Measurements from ENCODE around the gene FAAP100.

Gene FAAP100

DNA sequence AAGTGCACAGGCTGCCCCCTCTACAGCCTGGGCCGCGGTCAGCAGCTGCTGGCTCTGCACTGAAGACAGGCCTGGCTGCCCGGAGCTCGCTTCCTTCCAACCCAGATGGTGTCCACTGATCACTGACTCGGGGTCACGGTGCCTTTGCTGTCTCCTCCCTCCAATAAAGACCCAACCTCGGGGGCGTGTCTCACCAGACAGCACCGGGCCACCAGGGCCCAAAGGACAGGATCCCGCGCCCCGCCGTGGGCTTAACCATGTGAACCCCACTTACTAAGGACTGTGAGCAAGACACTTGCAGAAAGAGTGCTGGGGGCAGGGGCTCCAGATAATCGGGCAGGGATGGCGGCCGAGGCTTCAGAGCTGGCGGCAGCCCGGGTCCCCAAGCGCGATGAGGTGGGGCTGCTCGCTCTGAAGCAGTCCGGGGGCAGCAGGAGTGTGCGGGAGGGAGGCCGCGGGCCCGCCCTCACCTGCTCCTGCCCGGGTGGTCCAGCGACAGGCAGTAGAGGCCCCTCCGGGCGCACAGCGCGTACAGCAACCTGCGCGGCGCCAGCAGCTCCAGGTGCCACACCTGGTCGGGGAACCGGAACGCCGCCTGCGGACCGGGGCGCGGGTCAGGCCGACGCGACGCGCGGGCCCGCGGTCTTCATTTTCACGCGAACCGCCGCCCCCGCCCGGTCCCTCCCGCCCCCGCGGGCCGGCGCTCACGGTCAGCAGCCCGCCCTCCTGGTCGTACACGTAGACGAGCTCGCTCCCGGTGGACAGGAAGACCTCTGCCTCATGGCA lies 502 bp downstream of the FAAP100 start:
- DNase-seq = no peak

DNA sequence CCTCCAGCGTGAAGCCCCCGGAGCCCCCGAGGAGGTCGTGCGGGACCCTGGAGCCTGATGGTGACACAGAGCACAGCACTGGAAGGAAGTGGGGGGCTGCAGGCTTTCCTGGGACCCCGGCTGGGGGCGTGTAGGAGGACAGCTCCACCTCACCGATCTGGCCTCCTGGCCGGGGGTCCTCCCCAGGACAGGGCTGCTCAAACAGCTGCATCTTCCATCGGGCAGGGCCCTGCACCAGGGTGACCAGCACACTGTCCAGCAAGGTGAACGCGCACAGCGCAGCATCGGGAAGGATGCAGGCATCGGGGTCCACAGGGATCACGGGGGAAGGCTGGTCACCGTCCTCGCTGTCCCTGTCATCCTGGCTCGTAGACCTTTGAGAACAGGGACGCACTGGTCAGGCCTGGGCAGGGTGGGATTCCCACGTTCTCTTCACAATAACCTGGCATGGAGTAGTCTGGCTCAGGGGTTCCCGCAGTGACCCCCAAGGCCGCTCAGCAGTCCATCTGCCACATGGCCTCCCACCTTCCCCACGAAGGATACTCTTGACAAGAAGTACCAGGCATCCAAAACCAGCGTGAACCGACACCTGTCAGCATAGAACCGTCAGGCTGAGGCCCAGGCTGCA lies 1.2 kb downstream of the FAAP100 start:
- DNase-seq = no peak

DNA sequence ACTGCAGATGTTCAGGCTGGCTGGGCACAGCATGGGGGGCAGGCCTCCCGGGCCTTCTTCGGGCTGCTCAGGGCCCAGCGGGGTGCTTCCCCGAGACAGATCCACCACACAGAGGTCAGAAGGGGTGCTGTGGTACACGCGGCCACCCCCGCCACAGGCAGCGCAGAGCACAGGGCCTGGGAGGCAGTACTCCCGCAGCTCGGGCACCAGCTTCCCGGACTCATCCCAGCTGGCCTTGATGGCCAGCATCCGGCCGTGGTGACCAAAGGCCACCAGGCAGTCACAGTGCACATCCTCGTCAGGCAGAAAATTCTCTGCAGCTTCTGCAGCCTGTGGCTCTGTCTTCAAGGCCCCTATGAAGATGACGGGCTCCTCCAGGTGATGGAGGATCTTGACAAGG lies 1.9 kb downstream of the FAAP100 start:
- DNase-seq = no peak

DNA sequence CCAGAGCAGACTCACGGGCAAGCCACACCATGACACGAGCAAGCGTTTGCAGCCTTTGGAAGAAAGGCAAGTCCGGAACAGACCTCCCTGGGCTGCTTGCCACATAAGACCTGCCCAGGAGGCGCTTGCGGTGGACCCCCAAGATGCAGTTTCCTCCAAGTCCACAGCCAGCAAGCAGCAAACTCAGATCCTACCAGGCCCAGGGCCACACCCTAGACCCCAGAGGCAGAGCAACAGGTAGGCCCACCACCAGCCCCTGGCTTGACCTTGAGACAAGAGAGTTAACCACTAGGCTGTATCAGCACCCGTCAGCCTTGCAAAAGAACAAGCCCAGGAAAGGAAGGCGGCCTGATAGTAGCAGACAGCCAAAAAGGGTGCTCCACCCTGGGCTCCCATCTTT lies 2.3 kb downstream of the FAAP100 start:
- no peak for DNase-seq

DNA sequence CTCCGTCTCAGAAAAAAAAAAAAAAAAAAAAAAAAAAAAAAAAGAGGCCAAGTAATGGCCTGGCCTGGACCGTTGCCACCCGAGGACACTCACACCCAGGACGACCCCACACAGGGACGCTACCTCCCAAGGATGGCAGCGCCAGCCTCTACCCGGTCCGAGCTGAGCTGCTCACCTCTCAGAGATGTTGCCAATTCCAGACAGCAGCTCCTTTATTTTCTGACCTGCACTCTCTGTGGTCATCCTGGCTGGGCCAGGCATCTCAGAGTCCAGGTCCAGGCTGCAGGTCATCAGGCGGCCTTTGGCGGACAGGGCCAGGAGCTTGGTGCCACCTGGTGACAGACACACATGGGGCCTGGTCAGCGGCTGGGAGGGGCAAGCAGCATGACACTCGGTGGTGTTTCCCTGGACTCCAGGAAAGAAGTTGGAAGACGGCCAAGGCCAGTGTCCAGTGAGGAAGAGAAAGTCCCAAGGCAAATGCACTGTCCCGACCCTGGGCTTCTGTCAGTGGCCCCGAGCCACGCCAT lies 3.1 kb downstream of the FAAP100 start:
- DNase-seq = no peak

DNA sequence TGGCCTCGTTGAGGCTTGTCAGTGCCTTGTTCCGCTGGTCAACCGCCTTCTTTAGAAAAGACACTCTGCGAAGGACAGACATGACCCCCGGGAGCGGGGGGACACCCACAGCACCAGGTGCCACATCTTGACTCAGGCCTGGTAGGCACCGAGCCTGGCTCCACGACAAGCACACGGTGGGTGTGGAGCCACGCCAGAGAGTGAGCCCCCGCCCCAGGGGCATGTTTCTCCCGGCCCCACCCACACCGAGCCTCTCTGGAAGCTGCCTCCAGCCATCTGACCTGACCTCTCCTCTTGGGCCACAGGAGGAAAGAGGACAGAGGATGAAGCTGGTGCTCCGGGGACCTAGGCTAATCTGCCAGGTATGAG lies 4.6 kb downstream of the FAAP100 start:
- no peak for DNase-seq

DNA sequence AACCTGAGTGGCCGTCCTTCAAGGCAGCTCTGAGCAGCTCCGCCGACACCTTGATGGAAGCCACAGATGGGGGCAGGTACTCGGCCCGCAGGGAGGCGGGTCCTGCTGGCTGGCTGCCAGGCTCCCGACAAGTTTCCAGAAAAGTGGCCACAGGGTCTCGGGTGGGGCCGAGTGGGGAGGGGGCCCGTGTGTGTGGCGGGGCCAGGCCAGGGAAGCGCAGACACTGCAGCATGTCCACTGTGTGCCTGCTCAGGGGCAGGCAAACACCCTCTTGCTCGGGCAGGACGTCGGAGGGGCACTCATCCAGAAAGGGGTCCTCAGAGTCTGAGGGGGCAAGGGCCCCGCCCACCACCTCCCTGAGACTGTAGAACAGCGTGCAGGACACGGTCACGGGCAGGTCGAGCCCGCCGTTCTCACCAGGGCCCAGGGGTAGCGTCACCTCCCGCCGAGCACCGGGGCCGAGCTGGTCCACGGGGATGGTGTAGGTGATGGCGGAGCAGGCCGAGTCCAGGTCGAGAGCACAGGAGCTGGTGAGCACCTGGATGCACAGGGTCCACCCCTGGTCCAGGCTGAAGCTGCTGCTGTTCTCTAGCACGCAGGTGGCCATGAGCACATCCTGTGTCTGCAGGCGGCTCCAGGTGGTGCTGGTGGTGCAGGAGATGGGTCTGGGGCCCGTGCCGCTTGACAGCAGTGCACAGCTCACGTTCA lies 5.1 kb downstream of the FAAP100 start:
- DNase-seq = no peak

DNA sequence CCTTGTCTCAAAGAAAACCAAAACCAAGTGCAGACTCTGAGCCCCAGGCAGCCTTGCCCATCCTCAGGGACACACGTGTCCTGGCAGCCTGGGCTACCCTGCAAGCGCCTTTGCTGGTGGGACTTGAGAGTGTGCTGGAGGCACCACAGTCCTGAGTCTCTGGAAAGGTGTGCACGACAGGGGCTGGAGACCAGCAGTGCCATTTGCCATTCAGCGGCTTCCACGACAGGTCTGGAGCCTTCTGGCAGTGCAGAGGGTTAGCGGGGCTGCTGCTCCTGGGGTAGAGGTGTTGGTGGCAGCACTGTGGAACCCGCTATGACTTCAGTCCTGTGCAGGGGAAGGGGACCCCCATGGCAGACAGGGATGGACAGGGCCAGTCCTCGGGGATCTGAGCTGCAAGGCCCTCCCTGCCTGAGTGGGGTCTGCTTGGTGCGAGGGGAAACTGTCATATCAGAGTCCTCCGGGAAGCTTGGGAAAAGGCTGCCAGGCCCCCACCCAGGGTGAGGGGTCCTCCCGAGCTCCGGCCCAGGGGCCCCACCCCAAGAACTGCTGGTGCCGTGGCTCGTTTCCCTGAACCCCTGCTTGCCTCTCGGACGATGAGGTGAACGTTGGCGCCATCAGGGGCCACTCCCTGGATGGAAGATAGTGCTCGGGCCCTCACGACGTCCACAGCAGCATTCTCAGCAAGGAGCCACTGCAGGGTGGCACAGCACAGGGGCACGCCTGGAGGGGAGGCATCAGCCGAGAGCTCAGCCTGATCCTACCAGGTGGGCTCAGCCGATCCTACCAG lies 6.8 kb downstream of the FAAP100 start:
- DNase-seq = no peak

DNA sequence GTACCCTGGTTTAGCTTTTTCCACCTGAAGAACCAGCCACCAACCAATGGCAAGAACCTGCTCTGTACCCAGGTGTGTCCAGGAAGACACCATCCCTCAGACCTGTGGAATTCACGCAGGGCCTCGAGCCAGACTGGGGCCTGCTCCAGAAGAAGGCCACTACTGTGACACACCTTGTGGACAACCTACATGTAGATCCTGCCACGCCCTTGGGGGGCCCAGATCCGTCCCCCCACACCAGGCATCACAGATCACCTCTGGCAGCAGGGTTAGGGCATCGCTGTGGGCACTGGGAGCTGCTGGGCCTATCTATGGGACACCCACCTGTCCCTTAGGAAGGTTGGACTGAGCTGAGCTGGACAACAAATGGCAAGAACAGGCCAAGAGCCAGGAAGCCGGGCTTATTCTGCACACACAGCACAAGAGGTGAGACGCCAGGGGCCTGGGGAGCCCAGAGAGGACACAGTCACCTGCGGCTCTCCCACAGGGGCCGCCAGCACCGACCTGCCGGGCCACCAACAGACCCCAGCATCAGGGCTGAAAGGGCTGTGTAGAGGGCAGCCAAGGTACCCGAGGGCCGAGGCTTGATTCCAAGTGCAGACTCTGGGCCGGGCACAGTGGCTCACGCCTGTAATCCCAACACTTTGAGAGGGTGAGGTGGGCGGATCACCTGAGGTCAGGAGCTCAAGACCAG lies 7.7 kb downstream of the FAAP100 start:
- DNase-seq = no peak

DNA sequence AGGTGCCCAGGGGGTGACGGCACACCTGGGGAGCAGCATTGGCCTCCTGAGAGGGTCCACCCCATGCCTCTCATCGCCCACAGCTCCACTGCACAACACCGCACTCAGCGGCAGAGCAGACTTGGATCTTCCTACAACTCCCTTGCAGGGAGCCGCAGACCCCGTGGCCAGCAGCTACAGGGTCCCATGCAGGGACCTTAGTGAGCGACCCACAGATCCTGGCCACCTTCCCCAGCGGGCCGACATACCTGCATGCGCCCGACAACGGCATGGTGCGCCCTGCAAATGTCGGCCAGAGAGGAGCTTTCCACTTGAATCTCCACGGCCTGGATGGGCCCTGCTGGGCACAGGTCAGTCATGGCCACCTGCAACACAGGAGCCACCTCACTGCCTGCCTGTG lies 8.4 kb downstream of the FAAP100 start:
- DNase-seq = no peak

DNA sequence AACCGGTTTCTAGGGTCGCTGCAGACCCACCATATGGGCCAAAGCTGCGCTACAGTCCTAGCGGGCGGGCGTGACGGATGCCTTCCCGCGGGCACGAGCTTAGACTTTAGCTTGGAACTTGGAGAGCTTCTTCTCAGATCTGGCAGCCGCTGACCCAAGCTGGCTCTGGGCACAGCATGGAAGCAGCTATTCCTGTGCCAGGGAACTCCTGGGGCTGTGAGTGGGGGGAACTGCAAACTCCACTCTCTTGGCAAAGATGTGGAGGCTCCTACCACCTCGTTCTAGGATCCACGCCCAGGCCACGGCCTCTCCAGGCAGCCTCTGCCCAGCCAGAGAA lies 8.8 kb downstream of the FAAP100 start:
- DNase-seq = no peak

DNA sequence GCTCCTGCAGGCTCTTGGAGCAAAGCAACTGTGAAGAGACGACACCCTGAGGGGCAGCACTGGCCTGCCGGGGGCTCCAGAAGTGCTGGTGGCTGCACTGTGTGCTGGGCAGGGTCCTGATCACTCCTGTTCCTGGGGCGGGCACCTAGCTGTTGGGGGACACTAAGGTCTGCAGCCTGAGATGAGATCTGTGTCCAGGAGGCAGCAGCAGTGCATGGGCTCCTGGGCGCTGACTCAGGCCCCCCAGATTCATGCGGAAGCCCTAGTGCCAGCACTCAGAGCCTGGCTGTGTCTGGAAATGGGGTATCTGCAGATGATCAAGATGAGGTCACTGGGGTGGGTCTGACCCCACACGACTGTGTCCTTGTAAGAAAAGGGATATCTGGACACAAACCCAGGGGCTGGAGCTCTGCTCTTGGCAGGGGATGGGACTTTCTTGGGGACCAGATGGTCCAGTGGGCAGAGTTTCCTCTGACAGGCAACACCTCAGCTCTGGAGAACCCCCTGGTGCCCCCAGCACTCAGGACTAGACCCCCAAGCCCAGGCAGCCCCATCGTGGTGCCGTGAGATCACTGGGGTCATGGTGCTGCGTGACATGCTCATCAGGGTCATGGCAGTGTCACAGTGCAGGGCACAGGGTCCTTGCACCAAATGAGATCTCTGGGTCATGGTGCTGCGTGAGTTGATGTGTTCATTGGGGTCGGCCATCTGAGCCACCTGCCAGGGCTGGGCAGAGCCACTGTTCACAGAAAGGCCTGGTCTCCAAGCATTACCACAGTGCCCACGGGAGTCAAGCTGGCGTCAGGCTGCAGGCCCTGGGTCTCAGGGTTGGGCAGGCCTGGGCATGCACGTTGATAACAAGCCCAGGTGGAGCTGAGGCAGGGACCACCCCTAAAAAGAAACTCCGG lies 9.5 kb downstream of the FAAP100 start:
- DNase-seq = no peak

DNA sequence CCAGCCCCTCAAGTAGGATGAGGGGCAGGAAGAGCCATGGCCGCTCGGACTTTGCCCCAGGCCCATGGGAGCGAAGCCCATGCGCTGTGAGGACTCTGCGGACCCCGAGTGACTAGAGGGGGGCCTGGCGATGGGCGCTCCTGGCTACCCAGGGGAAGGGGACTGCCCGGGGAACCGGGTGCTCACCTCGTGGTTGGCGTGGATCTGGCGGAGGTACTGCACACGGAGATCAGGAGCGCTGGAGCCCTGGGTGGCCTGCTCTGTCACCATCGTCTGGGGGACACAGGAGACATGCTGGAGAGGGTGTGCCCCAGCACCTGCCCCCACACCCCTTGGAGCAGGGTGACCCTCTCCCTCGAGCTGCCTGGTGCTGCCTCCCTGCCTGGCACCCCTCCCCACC lies 11.0 kb downstream of the FAAP100 start:
- DNase-seq = no peak

DNA sequence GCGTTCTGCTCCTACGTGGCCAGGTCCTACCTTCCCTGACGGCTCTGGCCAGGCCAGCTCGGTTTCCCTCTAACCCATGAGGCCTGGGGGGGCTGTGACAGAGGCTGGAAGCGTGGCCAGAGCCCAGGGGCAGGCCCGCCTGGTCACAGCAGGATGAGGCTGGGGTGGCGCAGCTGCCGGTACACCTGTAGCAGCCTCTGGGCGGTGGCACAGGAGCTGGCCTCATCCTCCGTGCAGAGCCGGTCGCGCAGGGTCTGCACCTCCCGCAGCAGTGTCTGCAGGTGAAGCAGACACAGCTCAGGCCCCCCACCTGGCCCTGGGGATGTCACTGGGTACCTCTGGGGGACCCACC lies 11.5 kb downstream of the FAAP100 start:
- DNase-seq = no peak

DNA sequence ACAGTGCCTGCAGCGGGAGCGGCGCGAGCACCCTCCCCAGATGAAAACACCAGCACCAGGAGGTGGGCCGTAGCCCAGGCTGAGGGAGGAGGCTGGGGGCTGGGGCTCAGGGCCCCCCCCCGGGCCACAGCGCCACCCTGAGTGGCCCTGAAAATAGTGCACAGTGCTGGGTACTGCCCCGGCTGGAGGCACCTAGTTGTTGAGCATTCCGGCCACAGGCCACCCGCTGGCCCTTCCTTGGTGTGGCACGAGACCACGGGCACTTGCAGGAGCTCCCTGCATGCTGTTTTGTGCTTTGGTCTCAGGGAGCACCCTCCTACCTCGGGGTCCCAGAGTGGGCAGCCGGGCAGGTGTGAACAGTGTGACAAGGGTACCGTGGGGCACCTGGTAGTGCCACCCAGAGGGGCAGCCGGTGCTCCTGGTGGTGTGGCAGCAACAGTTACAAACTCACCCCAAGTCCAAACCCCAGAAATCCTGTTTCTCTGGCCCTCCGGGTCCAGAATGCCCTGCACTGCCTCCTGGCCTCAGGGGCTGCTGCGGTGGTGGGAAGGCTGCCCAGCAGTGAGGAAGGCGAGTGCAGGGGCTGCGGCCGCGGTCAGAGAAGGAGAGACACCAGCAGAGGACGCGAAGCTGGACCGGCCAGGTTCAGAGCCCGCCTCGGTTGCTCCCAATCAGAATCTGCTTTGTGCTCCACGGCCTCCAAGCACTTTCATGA lies 12.0 kb downstream of the FAAP100 start:
- DNase-seq = no peak

DNA sequence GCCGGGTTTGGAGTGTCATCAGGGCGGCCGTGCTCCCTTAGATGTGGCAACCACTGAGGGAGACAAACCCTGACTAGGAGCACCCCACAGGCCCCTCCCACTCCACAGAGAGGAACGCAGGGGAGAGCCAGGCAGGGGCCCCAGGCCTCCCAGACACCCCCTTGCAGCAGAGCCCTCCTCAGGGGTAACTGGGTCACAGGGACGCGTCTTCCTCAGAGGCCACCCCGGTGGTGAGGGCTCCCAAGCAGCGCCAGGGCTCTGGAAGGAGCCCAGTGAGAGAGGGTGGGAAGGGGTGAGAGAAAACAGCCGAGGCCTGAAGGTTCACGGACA lies 12.6 kb downstream of the FAAP100 start:
- no peak for DNase-seq

DNA sequence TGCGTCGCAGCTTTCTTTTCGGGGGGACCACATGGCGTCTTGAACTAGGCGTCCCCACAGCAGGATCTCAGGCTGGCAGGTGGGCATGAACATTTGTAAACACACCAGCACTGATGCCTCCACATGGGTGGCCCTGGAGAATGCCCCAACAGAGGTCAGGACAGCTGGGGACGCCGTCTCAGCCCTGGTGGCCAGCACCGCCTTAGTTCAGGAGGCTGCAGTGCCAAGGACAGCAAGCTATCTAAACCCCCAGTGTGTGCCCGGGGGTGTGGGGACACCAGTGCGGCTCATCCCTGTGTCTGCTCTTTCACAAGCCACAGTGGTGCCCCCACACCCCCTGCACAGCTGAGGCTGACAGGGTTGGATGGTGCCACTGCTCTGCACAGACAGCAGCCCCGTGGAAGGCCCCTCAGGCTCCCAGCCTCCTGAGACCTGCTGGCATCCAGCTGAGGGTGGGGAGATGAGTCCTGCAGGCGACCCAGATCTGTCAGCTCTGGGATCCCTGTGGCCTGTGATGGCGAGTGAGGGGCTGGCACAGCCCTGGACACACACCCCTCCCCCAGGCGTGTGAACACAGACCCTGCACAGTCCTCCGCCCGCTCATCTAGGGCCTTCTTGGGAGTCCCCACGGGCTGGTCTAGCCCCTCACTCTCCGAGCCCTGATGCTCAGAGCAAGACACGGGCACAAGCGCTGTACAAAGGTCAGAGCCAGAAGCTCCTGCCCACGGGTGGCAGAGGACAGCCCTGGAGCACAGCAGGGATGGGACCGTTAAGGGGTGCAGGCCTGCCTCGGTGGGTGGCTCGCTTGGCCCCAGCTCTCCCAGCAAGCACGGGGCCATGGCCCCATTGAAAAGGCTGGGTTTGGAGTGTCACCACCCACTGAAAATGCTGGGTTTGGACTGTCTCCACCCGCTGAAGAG lies 13.2 kb downstream of the FAAP100 start:
- no peak for DNase-seq

DNA sequence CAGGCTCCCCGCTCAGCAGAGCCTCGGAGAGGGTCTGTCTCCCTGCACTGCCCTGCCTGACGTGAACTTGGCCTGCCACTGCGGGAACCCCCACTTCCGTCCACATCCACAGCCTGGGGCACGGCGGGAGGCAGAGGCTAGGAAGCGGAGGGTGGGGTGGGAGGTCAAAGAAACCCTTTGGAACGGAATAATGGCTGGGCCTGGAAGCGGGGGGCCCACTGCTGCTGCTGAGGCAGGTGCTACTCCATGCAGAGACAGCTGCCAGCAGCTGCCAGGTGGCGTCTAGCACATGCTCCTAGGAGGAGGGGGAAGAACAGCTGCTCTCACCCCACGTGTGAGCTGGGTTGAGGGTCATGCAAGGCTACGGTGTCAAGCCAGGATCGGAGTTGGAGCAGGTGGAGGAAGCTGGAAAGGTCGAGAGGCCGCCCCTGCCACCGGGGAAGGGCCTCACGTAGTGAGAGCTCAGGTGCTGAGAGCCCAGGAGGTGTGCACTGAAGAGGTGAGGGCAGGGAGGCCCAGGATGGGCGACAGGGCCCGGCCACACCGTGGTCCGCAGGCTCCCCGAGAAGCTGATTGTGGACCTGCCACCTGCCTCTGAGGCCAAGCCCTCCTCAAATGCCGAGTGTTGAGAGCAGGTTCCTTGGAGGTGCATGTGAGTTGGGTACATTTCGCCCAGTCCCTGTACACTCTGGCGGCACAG lies 14.1 kb downstream of the FAAP100 start:
- no peak for DNase-seq

DNA sequence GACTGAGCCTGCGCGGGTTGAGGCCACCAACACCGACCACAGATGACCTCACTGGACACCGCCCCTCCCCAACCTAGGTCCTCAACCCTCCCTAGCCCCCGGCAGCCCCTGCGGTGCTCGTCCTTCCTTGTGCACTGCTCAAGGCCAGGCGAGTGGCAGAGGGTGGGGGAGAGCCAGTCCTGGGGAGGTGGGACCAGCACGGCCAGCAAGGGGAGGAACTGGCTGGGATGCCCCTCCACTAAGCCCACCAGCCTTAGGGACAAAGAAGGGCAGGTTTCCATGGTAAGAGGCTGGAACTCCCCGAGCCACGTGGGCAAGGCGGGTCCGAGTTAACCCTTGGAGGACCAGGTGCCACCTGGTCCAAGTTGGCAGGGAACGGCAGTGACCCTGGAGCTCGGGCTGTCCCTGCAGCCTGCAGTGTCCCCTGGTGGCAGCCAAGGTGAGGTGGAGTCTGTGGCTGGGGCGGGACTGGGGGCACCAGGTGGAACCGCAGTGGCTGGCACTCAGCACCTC lies 14.8 kb downstream of the FAAP100 start:
- peak; percentile 8 for DNase-seq
